ENCODE results near the gene SHOC1.
"Not testable (repeated sequence)": the region's sequence is repeated elsewhere in the genome, so short reads cannot be mapped to it uniquely, and the experiment has no call there.

The SHOC1 gene

GRCh38 chr9:111815285-111816070 is 20.7 kb upstream of the SHOC1 start:
- Histone ChIP-seq H3K36me3 (no peaks in the 10 kb centered on the region), H3K4me3 (no peak overlapping the region), H3K27ac (no peak overlapping the region), H3K27me3 (no peaks in the 10 kb centered on the region), H3K4me1 (no peaks in the 10 kb centered on the region), H3K9me3 (no peaks in the 10 kb centered on the region)
- intact Hi-C loops (cut with DNase I; ENCODE audit: low total_unique reads): no loop called here
- TF ChIP-seq CTCF (IDR thresholded peaks at IDR 0.05): no peak
- DNase-seq: no peak

GRCh38 chr9:111812337-111812736 is 17.6 kb upstream of the SHOC1 start:
- intact Hi-C loops (cut with DNase I; ENCODE audit: low total_unique reads): no loop called here
- H3K27me3 ChIP-seq: no peaks in the 10 kb centered on the region
- H3K9me3 ChIP-seq: no peaks in the 10 kb centered on the region

GRCh38 chr9:111810908-111811307 is 16.2 kb upstream of the SHOC1 start:
- Histone ChIP-seq H3K4me1 (no peaks in the 10 kb centered on the region), H3K27ac (no peak overlapping the region)
- intact Hi-C loops (cut with DNase I; ENCODE audit: low total_unique reads): no loop called here

More at GRCh38 chr9:111812337-111812736, 17.6 kb upstream of the SHOC1 start:
- H3K4me3 ChIP-seq: no peak overlapping the region
- no peaks in the 10 kb centered on the region for H3K4me1 ChIP-seq
- no peak for DNase-seq
- no peak for TF ChIP-seq CTCF (IDR thresholded peaks at IDR 0.05)
- no peaks in the 10 kb centered on the region for H3K36me3 ChIP-seq
- no peak overlapping the region for H3K27ac ChIP-seq

DNA sequence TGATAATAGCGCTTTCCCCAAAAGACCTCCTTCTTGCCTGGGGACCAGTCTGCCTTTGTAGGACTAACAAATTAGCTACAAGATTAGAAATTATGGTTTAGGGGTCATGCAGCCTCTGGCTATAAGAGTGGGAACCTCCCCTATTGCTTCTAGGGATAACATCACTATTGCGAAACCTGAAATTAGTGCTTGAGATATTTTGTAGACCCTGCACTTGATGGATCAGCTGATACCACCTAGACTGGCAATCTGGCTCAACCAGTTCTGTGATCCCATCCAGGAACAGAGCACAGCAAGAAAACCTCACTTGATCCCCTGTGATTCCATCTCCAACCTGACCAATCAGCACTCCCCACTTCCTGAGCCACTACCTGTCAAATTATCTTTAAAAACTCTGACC is 15.7 kb upstream of the SHOC1 start:
- H3K9me3 ChIP-seq; H3K27ac ChIP-seq; DNase-seq; H3K4me1 ChIP-seq; H3K27me3 ChIP-seq; intact Hi-C loops (cut with DNase I; ENCODE audit: low total_unique reads); H3K4me3 ChIP-seq; H3K36me3 ChIP-seq: not testable (repeated sequence)

More at GRCh38 chr9:111810908-111811307, 16.2 kb upstream of the SHOC1 start:
- no peaks in the 10 kb centered on the region for H3K9me3 ChIP-seq
- no peaks in the 10 kb centered on the region for H3K36me3 ChIP-seq
- H3K27me3 ChIP-seq: no peaks in the 10 kb centered on the region
- no peak overlapping the region for H3K4me3 ChIP-seq
- DNase-seq: no peak
- TF ChIP-seq CTCF (IDR thresholded peaks at IDR 0.05): no peak

DNA sequence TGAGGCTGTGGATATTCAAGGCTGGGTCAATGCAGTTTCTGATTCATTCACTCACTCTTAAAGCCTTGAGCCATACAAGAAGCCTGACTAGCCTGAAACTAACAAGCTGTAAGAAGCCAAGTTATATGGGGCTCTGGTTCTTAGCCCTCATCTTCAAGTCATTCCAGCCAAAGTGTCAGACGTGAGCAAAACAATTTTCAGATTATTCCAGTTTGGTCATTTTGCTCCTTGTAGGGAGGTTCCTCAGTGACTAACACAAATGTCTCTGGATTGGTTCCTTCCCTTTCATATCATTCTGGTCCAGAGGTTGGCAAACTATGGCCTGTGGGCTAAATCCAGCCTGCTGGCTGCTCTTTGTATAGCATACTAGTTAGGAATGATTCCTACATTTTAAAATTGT is 12.5 kb upstream of the SHOC1 start:
- Histone ChIP-seq H3K9me3 (no peaks in the 10 kb centered on the region), H3K4me1 (no peaks in the 10 kb centered on the region), H3K27me3 (no peaks in the 10 kb centered on the region), H3K4me3 (no peak overlapping the region), H3K36me3 (no peaks in the 10 kb centered on the region), H3K27ac (no peak overlapping the region)
- no peak for DNase-seq
- TF ChIP-seq CTCF (IDR thresholded peaks at IDR 0.05): no peak
- intact Hi-C loops (cut with DNase I; ENCODE audit: low total_unique reads): no loop called here

- intact Hi-C loops (cut with DNase I; ENCODE audit: low total_unique reads): no loop called here
- H3K36me3 ChIP-seq: no peaks in the 10 kb centered on the region
- H3K27ac ChIP-seq: no peak overlapping the region
- no peak overlapping the region for H3K4me3 ChIP-seq
- no peak for DNase-seq
- no peak for TF ChIP-seq CTCF (IDR thresholded peaks at IDR 0.05)
- H3K4me1 ChIP-seq: no peaks in the 10 kb centered on the region
- H3K9me3 ChIP-seq: no peaks in the 10 kb centered on the region
- H3K27me3 ChIP-seq: no peaks in the 10 kb centered on the region
These were observed 11.5 kb upstream of the SHOC1 start for GRCh38 chr9:111806259-111806658.
